Transverse colon (tissue), 4 donors: Measurements from ENCODE around the gene ZGRF1.

ENCODE experiments used
- EP300 ChIP-seq: sonication (generic); formaldehyde crosslinking; IDR thresholded peaks from one replicate; pipeline ENCODE4 v1.6.1; 2017; ENCODE audit warnings: antibody characterized with exemption, low read depth
- POLR2A ChIP-seq: fragments of 450-650 bp; IDR thresholded peaks from one replicate; pipeline ENCODE4 v1.6.1; 2016; ENCODE audit warnings: antibody characterized with exemption, mild to moderate bottlenecking, moderate library complexity
- POLR2AphosphoS5 ChIP-seq, 3 donors: sonication (generic); formaldehyde crosslinking; IDR thresholded peaks; one replicate each; pipeline ENCODE4 v1.6.1; 2016; ENCODE audit warnings: antibody characterized with exemption in 3 of 3
- TF ChIP-seq, protein P1 (sequence below), 5 experiments: fragments of 200-600 bp in 3 of 5; fragments of 450-650 bp in 2 of 5; sonication (generic) in 3 of 5; IDR thresholded peaks; 1 replicate in 2 of 5; 2 replicates in 3 of 5; pipeline ENCODE4 v1.5.1; 2016 to 2017; ENCODE audit warnings: antibody characterized with exemption in 5 of 5, inconsistent platforms in 3 of 5, mild to moderate bottlenecking in 2 of 5, moderate library complexity in 1 of 5

DNA sequence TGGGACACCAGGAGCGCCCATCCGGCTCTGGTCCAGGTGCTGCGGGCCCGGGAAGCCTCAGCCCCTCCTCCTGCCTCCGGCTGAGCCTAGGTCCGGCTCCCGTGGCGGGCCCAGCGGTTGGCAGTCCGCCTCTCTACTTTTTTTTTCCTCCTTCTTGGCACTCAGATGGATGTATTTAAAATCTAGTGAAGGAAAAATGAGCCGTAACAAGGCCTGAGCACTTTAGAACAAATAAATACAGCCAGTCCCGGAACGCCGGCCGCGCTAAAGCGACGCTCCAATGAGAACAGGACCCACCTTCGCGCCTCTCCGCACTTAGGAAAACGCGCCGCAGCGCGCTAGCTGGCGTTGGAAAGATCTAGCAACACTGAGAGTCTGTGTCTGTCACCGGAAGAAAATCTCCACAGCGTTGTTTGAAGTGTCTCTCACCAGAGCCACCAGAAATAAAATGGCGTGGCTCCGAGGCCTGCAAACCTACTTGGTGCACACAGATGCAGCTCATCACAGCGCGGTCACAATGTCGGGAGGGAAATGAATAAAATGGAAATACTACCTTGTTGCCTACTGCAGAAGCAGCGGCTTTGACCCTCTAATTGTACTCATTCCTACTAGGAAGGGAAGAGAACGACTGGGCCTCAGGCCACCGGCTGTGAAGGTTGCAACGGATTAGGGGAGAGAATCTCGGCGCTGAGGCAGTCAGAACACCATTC lies 125.5 kb downstream of the ZGRF1 start:
- TF ChIP-seq, protein P1, sequence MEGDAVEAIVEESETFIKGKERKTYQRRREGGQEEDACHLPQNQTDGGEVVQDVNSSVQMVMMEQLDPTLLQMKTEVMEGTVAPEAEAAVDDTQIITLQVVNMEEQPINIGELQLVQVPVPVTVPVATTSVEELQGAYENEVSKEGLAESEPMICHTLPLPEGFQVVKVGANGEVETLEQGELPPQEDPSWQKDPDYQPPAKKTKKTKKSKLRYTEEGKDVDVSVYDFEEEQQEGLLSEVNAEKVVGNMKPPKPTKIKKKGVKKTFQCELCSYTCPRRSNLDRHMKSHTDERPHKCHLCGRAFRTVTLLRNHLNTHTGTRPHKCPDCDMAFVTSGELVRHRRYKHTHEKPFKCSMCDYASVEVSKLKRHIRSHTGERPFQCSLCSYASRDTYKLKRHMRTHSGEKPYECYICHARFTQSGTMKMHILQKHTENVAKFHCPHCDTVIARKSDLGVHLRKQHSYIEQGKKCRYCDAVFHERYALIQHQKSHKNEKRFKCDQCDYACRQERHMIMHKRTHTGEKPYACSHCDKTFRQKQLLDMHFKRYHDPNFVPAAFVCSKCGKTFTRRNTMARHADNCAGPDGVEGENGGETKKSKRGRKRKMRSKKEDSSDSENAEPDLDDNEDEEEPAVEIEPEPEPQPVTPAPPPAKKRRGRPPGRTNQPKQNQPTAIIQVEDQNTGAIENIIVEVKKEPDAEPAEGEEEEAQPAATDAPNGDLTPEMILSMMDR (IDR thresholded peaks at IDR 0.05), result no peak
- no peak for TF ChIP-seq POLR2AphosphoS5 (IDR thresholded peaks at IDR 0.05)
- TF ChIP-seq POLR2A, result no peak
- TF ChIP-seq EP300, result no peak
